Activated CD4-positive, alpha-beta memory T cell treated with anti-CD3 and anti-CD28 coated beads for 36 hours (primary cell): Measurements from ENCODE around the gene KIF26B. TPM values are rescaled to one million over a fixed set of nuclear protein-coding genes. Genes with fewer than 3 reads are reported as not detected.
"Not testable (repeated sequence)": the region's sequence is repeated elsewhere in the genome, so short reads cannot be mapped to it uniquely, and the experiment has no call there.

Experiments used
- CTCF ChIA-PET: fragments of 350-600 bp; sonication (Branson Sonifier 250); formaldehyde crosslinking; loops from one replicate; lab custom pipeline; 2021; ENCODE audit warnings: antibody characterized with exemption, inconsistent platforms; lab: Charles Lee
- POLR2A ChIA-PET: fragments of 350-600 bp; sonication (Branson Sonifier 250); formaldehyde crosslinking; loops from one replicate; lab custom pipeline; 2021; ENCODE audit warnings: antibody characterized with exemption; lab: Charles Lee
- DNase-seq: peaks from one replicate; pipeline ENCODE4 v3.0.0-alpha.2; 2020
- H3K27ac Mint-ChIP-seq: one replicate; pipeline ENCODE4 v1.8.0; 2021; ENCODE audit warnings: mixed read lengths
- H3K27me3 Mint-ChIP-seq: one replicate; pipeline ENCODE4 v1.8.0; 2021; ENCODE audit warnings: mixed read lengths
- H3K36me3 Mint-ChIP-seq: one replicate; pipeline ENCODE4 v1.8.0; 2021; ENCODE audit warnings: mixed read lengths
- H3K4me1 Mint-ChIP-seq: one replicate; pipeline ENCODE4 v1.8.0; 2021; ENCODE audit warnings: low read depth, mixed read lengths
- H3K4me3 Mint-ChIP-seq: one replicate; pipeline ENCODE4 v1.8.0; 2021; ENCODE audit warnings: mild to moderate bottlenecking, mixed read lengths
- H3K9me3 Mint-ChIP-seq: one replicate; pipeline ENCODE4 v1.8.0; 2021; ENCODE audit warnings: mixed read lengths
- intact Hi-C: fragments of 100-400 bp; cut with micrococcal nuclease; formaldehyde crosslinking; loops from one replicate; pipeline ENCODE4 v1.15.1; 2023
- total RNA-seq, 2 experiments: library from RNA; stranded (reverse); gene quantifications; one replicate each; pipeline ENCODE4 v1.2.3, GENCODE V29; 2021

The KIF26B gene
- total RNA-seq, 2 experiments from 2014 or later = not detected

GRCh38 chr1:245652116-245652515, 497.3 kb downstream of the KIF26B start:
- H3K4me3 Mint-ChIP-seq = no peak overlapping the region
- no peak for DNase-seq
- POLR2A ChIA-PET = no interaction called here
- H3K36me3 Mint-ChIP-seq = no peaks in the 10 kb centered on the region
- no peaks in the 10 kb centered on the region for H3K9me3 Mint-ChIP-seq
- H3K27ac Mint-ChIP-seq = no peak overlapping the region
- CTCF ChIA-PET = no interaction called here
- no peaks in the 10 kb centered on the region for H3K4me1 Mint-ChIP-seq
- H3K27me3 Mint-ChIP-seq = peaks cover 18% of the 10 kb centered on the region
- intact Hi-C loops = no loop called here

GRCh38 chr1:245652660-245653427, 498.1 kb downstream of the KIF26B start:
- H3K36me3 Mint-ChIP-seq = no peaks in the 10 kb centered on the region
- H3K27me3 Mint-ChIP-seq = peaks cover 18% of the 10 kb centered on the region
- ChIA-PET POLR2A (no interaction called here), CTCF (no interaction called here)
- no peaks in the 10 kb centered on the region for H3K9me3 Mint-ChIP-seq
- no peak overlapping the region for H3K4me3 Mint-ChIP-seq
- intact Hi-C loops = no loop called here
- no peaks in the 10 kb centered on the region for H3K4me1 Mint-ChIP-seq
- H3K27ac Mint-ChIP-seq = no peak overlapping the region
- DNase-seq = no peak

- POLR2A ChIA-PET = no interaction called here
- no peaks in the 10 kb centered on the region for H3K36me3 Mint-ChIP-seq
- no peaks in the 10 kb centered on the region for H3K9me3 Mint-ChIP-seq
- DNase-seq = no peak
- CTCF ChIA-PET = no interaction called here
- H3K4me3 Mint-ChIP-seq = no peak overlapping the region
- H3K4me1 Mint-ChIP-seq = no peaks in the 10 kb centered on the region
- H3K27ac Mint-ChIP-seq = no peak overlapping the region
- H3K27me3 Mint-ChIP-seq = peaks cover 8% of the 10 kb centered on the region
- intact Hi-C loops = no loop called here
Measured at GRCh38 chr1:245654460-245655050, 499.8 kb downstream of the KIF26B start.

- Mint-ChIP-seq H3K9me3 (no peaks in the 10 kb centered on the region), H3K36me3 (no peaks in the 10 kb centered on the region), H3K27ac (no peak overlapping the region), H3K4me3 (no peak overlapping the region), H3K27me3 (peaks cover 1% of the 10 kb centered on the region), H3K4me1 (no peaks in the 10 kb centered on the region)
- CTCF ChIA-PET = interaction anchor here (0.6 kb wide), 1 partner anchor 167 kb away, joined by 5 read pairs; no protein-coding TSS in a partner anchor
- intact Hi-C loops = no loop called here
- POLR2A ChIA-PET = no interaction called here
- DNase-seq = no peak
Measured at GRCh38 chr1:245656189-245656717, 501.5 kb downstream of the KIF26B start.

GRCh38 chr1:245657371-245657770, 502.6 kb downstream of the KIF26B start:
- CTCF ChIA-PET = no interaction called here
- no peaks in the 10 kb centered on the region for H3K9me3 Mint-ChIP-seq
- no peak for DNase-seq
- no peak overlapping the region for H3K4me3 Mint-ChIP-seq
- intact Hi-C loops = no loop called here
- peaks cover under 1% of the 10 kb centered on the region for H3K27me3 Mint-ChIP-seq
- POLR2A ChIA-PET = no interaction called here
- H3K36me3 Mint-ChIP-seq = no peaks in the 10 kb centered on the region
- H3K4me1 Mint-ChIP-seq = no peaks in the 10 kb centered on the region
- no peak overlapping the region for H3K27ac Mint-ChIP-seq

GRCh38 chr1:245663373-245663772, 508.6 kb downstream of the KIF26B start:
- H3K36me3 Mint-ChIP-seq = no peaks in the 10 kb centered on the region
- no peaks in the 10 kb centered on the region for H3K4me1 Mint-ChIP-seq
- H3K27me3 Mint-ChIP-seq = no peaks in the 10 kb centered on the region
- no peak for DNase-seq
- ChIA-PET POLR2A (no interaction called here), CTCF (no interaction called here)
- H3K4me3 Mint-ChIP-seq = no peak overlapping the region
- no peak overlapping the region for H3K27ac Mint-ChIP-seq
- intact Hi-C loops = no loop called here
- no peaks in the 10 kb centered on the region for H3K9me3 Mint-ChIP-seq

GRCh38 chr1:245663841-245664240, 509.1 kb downstream of the KIF26B start:
- CTCF ChIA-PET = no interaction called here
- Mint-ChIP-seq H3K36me3 (no peaks in the 10 kb centered on the region), H3K27ac (no peak overlapping the region), H3K4me1 (no peaks in the 10 kb centered on the region), H3K27me3 (no peaks in the 10 kb centered on the region), H3K4me3 (no peak overlapping the region), H3K9me3 (no peaks in the 10 kb centered on the region)
- intact Hi-C loops = no loop called here
- POLR2A ChIA-PET = no interaction called here
- DNase-seq = no peak

GRCh38 chr1:245666412-245666811, 511.6 kb downstream of the KIF26B start:
- no peaks in the 10 kb centered on the region for H3K9me3 Mint-ChIP-seq
- H3K27ac Mint-ChIP-seq = no peak overlapping the region
- intact Hi-C loops = no loop called here

GRCh38 chr1:245671349-245671748, 516.6 kb downstream of the KIF26B start:
- ChIA-PET CTCF (no interaction called here), POLR2A (no interaction called here)
- intact Hi-C loops = no loop called here
- H3K27me3 Mint-ChIP-seq = no peaks in the 10 kb centered on the region
- H3K9me3 Mint-ChIP-seq = no peaks in the 10 kb centered on the region
- DNase-seq = no peak
- no peaks in the 10 kb centered on the region for H3K4me1 Mint-ChIP-seq
- no peaks in the 10 kb centered on the region for H3K36me3 Mint-ChIP-seq
- no peak overlapping the region for H3K4me3 Mint-ChIP-seq
- H3K27ac Mint-ChIP-seq = no peak overlapping the region

More at GRCh38 chr1:245666412-245666811, 511.6 kb downstream of the KIF26B start:
- Mint-ChIP-seq H3K36me3 (no peaks in the 10 kb centered on the region), H3K27me3 (no peaks in the 10 kb centered on the region), H3K4me1 (no peaks in the 10 kb centered on the region), H3K4me3 (no peak overlapping the region)
- ChIA-PET CTCF (no interaction called here), POLR2A (no interaction called here)
- DNase-seq = no peak

- Mint-ChIP-seq H3K27me3 (no peaks in the 10 kb centered on the region), H3K36me3 (no peaks in the 10 kb centered on the region), H3K9me3 (no peaks in the 10 kb centered on the region), H3K4me3 (no peak overlapping the region), H3K4me1 (no peaks in the 10 kb centered on the region), H3K27ac (no peak overlapping the region)
- CTCF ChIA-PET = no interaction called here
- intact Hi-C loops = no loop called here
- DNase-seq = no peak
- POLR2A ChIA-PET = no interaction called here
Measured at GRCh38 chr1:245671966-245672767, 517.4 kb downstream of the KIF26B start.

- DNase-seq, H3K27ac Mint-ChIP-seq, CTCF ChIA-PET, H3K4me1 Mint-ChIP-seq, H3K27me3 Mint-ChIP-seq, POLR2A ChIA-PET, H3K9me3 Mint-ChIP-seq, intact Hi-C loops, H3K36me3 Mint-ChIP-seq, H3K4me3 Mint-ChIP-seq: not testable (repeated sequence)
Measured at GRCh38 chr1:245672836-245673656, 518.3 kb downstream of the KIF26B start.
